CD4-positive, alpha-beta T cell treated with Interleukin-6 for 4 hours (primary cell): ENCODE results near the gene SUSD4.
A peak's percentile ranks its signal among the peaks of the same experiment; 100 is the strongest.

ENCODE experiments used
- DNase-seq: peaks from one replicate; pipeline ENCODE4 v3.0.0-alpha.2; 2020; ENCODE audit warnings: mixed read lengths

The SUSD4 gene

GRCh38 chr1:223329252-223329651 is 34.7 kb downstream of the SUSD4 start:
- DNase-seq, result no peak

- DNase-seq, result no peak
These were observed 35.4 kb downstream of the SUSD4 start for GRCh38 chr1:223328566-223328965.

GRCh38 chr1:223326776-223327175 is 37.2 kb downstream of the SUSD4 start:
- DNase-seq, result no peak

GRCh38 chr1:223323491-223324484 is 40.2 kb downstream of the SUSD4 start:
- no peak for DNase-seq

- no peak for DNase-seq
These were observed 41.1 kb downstream of the SUSD4 start for GRCh38 chr1:223322868-223323267.

- DNase-seq, result no peak
These were observed 43.0 kb downstream of the SUSD4 start for GRCh38 chr1:223320959-223321358.

- DNase-seq, result no peak
These were observed 43.9 kb downstream of the SUSD4 start for GRCh38 chr1:223319905-223320580.

- no peak for DNase-seq
These were observed 44.6 kb downstream of the SUSD4 start for GRCh38 chr1:223319398-223319797.

GRCh38 chr1:223316082-223316481 is 47.9 kb downstream of the SUSD4 start:
- DNase-seq, result no peak

GRCh38 chr1:223315665-223316064 is 48.3 kb downstream of the SUSD4 start:
- no peak for DNase-seq

GRCh38 chr1:223313415-223313754 is 50.6 kb downstream of the SUSD4 start:
- no peak for DNase-seq

- no peak for DNase-seq
These were observed 51.1 kb downstream of the SUSD4 start for GRCh38 chr1:223312705-223313414.

- DNase-seq, result no peak
These were observed 51.7 kb downstream of the SUSD4 start for GRCh38 chr1:223312273-223312672.

GRCh38 chr1:223311826-223312225 is 52.1 kb downstream of the SUSD4 start:
- no peak for DNase-seq

- DNase-seq, result peak; percentile 16
These were observed 55.8 kb downstream of the SUSD4 start for GRCh38 chr1:223308136-223308535.

- DNase-seq, result no peak
These were observed 56.4 kb downstream of the SUSD4 start for GRCh38 chr1:223307544-223307943.

- DNase-seq, result no peak
These were observed 59.0 kb downstream of the SUSD4 start for GRCh38 chr1:223304931-223305330.

GRCh38 chr1:223301371-223301770 is 62.6 kb downstream of the SUSD4 start:
- DNase-seq, result no peak

- no peak for DNase-seq
These were observed 64.4 kb downstream of the SUSD4 start for GRCh38 chr1:223299553-223299952.

GRCh38 chr1:223298701-223299100 is 65.3 kb downstream of the SUSD4 start:
- DNase-seq, result no peak

- no peak for DNase-seq
These were observed 66.2 kb downstream of the SUSD4 start for GRCh38 chr1:223297800-223298199.

GRCh38 chr1:223291796-223292195 is 72.2 kb downstream of the SUSD4 start:
- DNase-seq, result no peak

GRCh38 chr1:223290397-223290796 is 73.6 kb downstream of the SUSD4 start:
- no peak for DNase-seq

- DNase-seq, result no peak
These were observed 74.4 kb downstream of the SUSD4 start for GRCh38 chr1:223289621-223290020.
